ENCODE data around the gene HSPA1A.
"Not testable (repeated sequence)": the region's sequence is repeated elsewhere in the genome, so short reads cannot be mapped to it uniquely, and the experiment has no call there.

Gene HSPA1A

DNA sequence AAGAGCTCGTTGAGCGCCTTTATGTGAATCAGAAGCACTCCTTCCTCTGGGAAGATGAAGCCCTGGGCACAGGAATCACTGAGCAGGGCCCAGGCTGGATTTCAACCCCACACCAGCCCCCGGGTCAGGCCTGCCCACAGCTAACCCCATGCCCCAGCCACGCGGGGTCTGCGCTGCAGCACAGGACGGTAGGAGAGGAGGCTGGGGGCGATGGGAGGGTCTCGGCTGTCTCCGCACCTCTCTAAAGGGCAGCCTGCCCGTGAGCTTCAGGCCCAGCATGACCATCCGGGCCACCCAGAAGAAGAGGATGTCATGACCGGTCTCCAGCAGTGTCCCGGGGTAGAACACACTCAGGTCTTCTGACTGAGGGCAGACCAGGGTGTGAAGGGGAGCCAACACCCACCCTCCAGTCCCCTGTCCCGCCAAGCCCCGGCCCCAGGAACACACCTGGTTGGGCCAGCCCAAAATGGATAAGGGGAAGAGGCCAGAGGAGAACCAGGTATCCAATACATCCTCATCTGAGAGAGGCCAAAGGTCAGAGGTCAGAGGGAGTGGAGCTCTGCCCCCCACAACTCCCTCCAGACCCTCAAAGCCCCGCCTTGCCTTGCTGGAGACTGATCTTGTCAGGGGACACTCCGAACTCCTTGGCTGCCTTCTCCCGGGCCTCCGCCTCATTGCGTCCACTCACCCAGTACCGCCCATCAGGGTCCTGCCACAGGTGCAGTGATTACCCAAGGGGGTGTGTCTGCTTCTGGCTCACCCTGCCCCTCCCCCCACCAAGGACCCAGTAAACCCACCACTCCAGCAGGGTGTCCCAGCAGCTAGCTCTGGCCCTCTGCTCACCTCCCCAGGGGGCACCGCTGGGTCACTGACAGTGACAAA, 33.9 kb upstream of the HSPA1A start:
- no peak for DNase-seq

DNA sequence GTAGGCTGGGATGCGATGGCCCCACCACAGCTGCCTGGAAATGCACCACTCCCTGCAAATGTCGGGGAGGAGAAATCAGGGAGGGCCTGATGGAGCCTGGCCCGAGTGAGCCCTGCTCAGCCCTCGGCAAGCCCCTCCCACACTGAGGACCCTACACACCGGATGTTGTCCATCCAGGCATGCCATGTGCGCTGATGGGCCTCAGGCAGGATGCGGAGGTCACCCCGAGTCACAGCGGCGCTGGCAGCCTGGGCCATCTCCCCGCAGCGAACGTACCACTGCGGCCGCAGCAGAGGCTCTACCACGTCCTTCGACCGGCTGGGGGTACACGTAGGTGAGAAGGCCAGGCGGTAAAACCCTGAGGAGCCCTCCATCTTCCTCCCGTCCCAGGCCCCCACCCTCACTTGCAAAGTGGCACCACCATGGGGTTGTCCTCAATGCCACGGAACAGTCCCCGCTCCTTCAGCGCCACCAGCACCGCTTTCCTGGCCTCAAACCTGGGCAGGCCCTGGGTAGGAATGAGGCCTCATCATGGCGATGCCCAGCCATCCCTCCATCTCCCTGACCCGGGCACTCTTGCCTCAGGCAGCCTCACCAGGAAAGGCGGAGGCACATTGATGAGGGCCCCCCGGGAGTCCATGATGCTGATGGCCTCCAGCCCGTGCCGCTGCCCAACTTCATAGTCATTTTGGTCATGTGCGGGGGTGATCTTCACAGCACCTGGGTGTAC, 33.1 kb upstream of the HSPA1A start:
- peak; percentile 47 for DNase-seq

DNA sequence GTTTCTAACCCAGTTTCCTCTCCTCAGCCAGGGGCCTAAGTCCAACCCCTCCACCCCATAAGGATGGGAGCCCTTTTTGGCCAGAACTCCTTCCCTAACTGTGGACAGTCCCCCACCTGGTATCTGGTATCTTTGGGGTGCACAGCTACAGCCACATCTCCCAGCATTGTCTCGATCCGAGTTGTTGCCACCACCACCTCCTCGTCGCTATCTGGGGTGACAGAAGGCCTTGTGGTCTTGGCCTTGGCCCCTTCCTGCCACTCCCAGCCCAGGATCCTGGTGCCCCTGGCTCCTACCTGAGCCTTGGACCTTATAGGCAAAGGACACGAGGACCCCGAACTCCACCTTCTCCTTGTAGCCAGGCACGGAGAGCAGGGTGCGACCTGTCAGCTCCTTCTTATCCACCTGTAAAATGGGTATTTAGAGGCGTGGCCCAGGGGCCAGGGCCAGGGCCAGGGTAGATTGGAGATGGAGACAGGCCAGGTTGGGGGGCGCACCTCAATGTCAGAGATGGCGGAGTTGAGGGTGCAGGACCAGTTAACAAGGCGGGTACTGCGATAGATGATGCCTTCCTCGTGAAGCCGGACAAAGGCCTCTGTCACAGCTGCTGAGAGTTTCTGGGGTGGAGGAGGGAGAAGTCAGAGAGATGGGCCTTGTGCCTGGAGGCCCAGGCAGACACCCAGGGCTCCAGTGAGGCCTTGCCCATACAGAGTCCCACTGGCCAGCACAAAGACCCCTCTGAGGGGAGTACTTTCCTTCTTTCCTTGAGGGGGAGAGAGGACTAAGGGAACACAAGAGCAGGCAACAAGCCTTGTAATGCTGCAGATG, 31.0 kb upstream of the HSPA1A start:
- DNase-seq: no peak

DNA sequence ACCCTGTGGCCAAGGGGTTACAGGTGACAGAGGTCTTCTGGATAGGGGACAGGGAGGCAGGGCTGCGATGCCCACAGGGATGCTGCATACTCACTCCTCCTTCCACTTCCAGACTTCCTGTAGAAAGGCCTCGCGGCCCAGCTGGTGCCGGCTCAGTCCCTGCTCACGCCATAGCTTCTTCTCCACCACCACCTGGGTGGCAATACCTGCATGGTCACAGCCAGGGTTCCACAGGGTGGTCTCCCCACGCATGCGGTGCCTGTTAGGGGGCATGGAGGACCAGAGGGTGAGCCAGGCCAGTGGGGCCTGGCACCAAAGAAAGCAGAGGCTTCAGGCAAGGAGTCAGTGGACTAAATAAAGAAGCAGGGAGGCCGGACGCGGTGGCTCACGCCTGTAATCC, 29.9 kb upstream of the HSPA1A start:
- DNase-seq: no peak

DNA sequence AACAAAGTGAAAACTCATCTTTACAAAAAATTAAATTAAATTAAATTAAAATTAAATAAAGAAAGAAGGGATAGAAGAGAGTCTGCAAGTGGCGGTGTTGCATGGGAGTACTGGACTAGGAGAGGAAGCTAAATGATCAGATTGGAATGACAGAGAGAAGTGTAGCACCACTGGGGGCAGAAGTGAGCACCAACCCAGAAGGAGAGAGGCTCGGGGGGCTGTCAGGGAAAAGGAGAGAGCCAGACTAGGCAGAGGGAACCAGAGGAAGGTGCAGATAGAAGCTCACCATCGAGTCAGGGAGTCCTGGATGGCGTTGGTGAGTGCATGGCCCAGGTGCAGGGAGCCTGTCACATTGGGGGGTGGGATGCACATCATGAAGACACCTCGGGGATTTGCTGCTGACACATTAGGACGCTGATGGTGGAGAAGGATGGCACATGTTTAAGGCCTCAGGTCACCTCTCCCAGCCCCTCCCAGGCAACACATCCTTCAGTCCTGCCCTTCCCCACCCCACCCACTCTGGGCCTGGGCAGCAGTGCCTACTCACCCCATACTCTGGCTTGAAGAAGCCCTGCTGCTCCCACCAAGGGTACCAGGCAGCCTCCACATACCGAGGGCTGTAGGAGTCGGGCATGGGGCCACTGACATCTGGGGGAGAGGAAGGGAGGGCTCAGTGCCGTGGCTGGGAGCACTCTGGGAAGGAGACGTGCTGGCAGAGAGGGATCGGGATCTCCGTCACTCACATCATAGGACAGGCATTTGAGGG, 23.8 kb upstream of the HSPA1A start:
- peak; percentile 82 for DNase-seq

DNA sequence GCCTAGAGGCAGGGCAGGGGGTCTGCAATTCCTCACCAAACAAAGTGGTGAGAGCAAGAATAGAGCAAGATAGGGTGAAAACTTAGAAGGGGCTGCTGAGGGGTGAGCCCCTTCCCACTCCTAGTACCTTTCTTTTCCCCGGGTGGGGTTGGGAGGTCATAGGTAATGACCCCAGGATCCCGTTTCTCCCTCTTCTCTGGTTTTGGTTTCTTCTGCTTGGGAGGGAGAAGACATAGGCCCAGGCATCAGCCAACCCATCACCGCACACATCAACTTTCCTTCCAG, 23.3 kb upstream of the HSPA1A start:
- DNase-seq: no peak

DNA sequence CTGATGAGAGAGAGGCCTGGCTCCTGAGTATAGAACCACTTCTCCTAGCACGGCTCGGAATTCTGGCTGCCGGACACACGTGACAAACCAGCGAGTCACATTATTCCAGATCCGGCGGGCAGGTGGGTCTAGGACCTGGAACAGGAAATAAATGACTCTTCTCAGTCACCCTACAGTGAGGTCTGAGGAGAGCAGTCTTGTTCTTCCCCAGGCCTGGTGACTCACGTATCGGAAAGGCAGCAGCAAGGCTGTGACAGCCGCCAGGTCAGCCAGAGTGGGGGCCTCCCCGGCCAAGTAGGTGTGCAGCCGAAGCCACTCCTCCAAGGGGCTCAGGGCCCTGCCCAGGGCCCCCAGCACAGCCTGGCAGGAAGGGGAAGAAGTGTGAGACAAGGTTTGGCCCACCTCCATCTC, 22.6 kb upstream of the HSPA1A start:
- peak; percentile 83 for DNase-seq

DNA sequence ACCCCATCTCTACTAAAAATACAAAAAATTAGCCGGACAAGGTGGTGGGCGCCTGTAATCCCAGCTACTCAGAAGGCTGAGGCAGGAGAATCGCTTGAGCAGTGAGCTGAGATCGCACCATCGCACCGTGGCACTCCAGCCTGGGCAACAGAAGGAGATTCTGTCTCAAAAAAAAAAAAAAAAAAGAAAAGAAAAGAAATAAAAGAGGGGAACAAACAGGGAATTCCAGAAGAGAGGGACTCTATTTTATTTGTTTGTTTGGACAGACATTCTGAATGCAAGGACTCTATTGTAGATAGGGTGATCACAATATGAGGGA, 21.5 kb upstream of the HSPA1A start:
- not testable (repeated sequence) for DNase-seq

DNA sequence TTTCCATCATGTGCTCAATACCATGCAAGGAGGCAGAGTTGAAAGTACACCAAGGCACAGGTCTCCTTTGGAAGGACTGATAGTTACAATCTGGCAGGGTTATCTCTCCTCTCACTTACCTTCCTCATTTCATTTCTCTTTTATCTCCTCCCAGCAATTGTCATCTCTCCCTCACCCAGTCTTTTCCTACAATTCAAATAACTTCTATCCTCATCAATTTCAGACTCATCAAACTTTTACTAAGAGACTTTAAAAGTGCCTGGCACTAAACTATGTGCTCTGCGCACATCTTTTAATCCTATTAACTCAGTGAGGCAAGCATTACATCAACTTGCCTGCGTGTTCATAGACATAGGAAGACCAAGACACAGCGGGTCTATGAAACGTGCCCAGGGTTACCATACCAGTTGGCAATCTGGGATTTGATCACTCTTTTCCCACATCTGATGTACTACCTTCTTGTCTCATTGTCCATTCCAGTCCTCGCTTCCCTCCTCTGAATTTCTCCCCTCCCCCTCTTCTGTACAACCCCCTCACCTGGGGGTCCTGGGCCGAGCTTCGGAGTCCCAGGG, 21.0 kb upstream of the HSPA1A start:
- DNase-seq: peak; percentile 57

DNA sequence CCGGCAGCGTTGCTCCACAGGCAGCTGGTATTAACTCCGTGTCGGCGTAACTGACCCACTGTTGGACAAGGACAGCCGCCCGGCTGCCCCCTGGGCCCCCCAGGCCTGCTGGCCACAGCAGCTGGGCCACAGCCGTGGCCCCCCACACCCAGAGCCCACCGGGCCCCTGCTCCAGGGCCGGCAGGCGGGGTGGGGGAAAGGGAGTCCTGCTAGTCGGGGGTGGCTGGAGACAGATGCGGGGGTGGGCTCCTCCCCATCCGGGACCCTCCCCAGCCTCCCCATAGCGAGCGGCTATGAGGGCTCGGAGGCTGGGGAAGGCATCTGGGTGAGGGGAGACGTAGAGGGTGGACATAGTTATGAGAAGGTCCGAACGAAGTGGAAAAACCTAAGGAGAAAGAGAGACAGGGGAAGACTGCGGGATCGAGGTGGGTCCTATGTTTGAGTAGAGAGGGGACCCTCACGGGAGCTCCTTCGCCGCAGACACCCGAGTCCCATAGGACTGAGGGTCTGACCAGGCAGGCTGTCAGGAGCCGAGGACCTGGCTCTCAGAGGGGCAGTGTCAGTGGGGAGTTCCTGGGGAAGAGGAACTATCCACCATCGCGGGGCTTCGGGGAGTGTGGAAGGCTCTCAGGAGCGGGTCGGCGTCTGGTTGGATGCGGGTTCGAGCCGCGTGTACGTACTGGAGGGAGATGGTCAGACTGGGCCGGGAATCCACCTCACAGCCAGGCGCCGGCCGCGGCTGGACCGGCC, 20.3 kb upstream of the HSPA1A start:
- DNase-seq: no peak

DNA sequence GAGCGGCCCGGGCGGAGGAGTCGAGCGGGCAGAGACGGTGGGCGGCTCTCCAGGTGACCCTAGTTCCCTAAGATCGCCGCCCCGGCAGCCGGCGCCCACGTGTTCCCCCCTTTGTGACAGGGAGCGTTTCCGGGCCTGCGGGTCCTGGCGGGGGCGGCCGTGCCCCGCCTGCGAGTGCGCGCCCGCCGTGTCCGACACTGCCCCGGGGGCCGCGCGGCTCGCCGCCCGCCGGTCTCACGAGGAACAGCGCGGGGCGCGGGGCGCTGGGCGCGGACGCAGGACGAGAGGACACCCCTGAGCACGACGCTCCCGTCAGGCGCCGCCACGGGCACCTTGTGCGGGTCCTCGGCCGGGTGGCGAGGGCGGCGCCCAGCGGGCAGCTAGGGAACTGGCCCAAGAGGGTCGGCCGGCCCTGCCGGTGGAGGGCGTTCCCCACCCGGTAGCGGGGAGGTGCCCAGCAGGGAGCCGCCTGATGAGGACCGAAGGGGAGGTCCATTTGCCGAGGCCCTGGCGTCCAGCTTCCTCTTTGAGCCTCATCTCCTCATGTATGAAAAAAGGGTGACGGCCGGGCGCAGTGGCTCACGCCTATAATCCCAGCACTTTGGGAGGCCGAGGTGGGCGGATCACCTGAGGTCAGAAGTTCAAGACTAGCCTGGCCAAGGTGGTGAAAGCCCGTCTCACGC, 19.6 kb upstream of the HSPA1A start, which contains the start of gene VARS1:
Gene VARS1, minus strand, starts transcription at position 137 of the 683 bp plus-strand sequence. CDS start 535 bp downstream, outside the sequence.
- peak; percentile 97 for DNase-seq

DNA sequence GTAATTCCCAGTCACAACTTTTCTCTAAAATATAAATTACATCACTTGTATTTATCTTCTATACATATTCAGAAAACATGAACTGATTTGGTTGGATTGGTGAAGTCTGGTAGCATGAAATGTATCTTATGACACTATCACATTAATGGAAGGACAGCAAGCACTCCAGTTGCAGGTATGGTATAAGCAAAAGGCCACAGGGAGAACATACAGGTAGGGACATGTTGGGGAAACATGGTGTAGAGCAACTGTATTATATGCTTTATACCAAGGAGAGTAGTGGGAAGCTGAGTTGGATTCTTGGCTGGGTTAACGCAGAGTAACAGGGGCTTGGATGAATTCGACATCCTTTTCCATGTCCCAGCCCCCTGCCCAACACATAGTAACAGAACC, 18.4 kb upstream of the HSPA1A start:
- no peak for DNase-seq

DNA sequence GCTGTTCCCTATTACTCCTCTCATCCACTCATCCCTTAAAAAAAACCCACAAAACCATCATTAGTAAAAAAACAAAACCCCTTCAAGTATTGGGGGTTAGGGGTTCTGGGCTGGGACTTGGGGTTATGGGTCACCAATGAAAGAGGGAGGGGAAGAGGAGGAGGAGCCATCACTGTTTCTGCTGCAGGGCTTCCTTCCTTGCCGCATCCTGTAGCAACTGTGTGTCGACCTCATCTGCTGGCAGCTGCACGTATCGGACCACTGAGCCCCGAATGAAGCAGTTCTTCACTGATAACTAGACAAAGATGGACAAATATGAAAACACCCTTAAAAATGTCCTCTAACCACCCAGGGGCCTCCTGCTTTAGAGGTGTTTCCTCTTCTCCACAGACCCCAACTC, 17.8 kb upstream of the HSPA1A start:
- DNase-seq: no peak

DNA sequence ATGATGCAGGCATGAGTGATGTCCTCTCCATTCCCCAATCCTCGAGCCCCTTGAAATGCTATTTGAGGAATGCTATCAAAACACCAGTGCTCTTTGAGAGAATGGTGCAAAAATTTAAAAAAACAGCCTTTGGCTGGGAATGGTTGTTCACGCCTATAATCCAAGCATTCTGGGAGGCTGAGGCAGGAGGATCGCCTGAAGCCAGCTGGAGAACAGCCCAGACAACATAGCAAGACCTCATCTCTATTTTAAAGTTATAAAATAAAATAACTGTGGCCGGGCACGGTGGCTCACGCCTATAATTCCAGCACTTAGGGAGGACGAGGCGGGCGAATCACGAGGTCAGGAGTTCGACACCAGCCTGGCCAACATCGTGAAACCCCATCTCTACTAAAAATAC, 15.6 kb upstream of the HSPA1A start:
- DNase-seq: no peak

DNA sequence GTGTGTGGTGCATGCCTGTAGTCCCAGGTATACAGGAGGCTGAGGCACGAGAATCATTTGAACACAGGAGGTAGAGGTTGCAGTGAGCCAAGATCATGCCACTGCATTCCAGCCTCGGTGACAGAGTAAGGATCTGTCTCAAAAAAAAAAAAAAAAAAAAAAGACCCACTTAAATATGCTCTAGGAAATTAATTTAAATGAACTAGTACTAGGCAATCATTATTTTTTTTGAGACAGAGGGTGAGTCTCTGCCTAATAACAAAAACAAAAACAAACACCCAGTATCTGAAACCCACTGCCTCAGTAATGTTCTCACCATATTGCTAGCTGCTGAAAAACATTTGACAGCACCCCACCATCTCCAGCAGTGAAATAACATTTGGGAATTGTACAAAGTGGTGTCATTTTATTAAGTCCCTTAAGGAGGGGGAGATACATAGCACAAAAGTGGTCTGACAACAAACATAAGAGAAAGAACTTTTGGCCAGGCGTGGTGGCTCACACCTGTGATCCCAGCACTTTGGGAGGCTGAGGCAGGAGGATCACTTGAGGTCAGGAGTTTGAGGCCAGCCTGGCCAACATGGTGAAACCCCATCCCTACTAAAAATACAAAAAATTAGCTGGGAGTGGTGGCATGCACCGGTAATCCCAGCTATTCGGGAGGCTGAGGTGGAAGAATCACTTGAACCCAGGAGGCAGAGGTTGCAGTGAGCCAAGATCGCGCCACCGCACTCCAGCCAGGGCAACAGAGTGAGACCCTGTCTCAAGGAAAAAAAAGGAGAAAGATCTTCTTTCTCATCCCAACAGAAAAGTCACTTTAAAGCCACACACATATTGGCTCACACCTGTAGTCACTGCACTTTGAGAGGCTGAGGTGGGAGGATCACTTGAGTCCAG, 14.1 kb upstream of the HSPA1A start:
- not testable (repeated sequence) for DNase-seq

DNA sequence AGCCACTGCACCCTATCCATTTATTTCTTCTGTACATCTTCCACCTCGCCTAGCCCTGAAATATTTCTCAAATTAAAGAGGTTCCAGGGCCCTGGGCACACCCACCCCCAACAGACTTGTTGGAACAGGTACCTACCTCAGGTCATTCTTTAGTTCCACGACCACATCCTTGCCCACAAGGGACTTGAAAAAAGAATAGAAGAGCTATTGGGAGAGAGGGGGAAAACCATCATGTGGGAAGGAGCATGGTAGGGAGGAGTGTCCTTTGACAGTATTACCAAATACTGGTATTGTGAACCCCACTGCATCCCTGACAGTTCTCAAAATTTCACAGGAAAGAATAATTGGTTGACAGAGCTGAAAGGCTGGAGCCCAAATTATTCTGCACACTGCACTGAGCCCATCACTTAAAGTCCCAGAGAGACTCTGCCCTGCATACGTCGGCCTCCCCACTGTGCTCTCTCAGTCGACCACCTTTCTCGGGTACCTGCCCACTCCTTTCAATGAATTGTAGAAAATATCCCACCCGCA, 9.3 kb upstream of the HSPA1A start:
- no peak for DNase-seq

DNA sequence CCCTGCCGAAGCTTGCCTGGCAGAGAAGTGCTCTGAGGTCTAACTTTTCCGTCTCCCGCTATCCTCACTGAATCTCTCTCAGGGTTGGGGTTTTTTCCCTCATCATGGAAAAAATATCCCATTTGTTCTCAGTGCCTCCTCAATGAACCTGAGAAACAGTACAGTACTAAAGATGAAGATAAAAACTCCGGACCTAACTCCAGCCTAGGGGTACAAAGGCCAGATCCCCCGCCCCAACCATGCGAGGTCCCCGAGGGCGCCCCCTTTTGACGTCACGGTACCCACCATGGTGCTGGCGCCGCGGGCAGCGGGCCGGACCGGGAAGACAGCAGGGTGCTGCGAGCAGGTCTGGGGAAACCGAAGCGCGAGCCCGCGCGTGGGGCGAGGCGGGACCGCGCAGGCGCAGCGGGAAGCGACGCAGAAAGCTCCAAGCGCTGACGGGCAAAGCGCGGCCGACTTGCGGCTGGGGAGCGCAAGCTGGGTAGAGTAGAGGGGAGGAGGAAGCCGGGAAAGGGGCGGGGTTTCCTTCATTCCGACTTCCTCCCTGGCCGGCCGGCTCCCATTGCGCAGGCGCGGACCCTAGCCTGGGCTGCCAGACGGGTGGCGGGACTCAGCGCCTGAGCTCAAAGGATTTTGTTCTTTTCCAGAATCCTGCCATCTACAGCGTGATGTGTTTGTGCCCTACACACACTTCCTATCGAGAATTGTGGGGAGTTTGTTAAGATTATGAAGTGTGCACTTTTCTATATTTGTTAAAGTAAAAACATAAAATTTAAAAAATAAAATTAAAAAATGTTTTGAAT, 8.7 kb upstream of the HSPA1A start, which contains the start of gene LSM2:
Gene LSM2, minus strand, starts transcription at position 497 of the 803 bp plus-strand sequence. Its CDS starts 209 bp downstream, at position 288.
- peak; percentile 99 for DNase-seq

DNA sequence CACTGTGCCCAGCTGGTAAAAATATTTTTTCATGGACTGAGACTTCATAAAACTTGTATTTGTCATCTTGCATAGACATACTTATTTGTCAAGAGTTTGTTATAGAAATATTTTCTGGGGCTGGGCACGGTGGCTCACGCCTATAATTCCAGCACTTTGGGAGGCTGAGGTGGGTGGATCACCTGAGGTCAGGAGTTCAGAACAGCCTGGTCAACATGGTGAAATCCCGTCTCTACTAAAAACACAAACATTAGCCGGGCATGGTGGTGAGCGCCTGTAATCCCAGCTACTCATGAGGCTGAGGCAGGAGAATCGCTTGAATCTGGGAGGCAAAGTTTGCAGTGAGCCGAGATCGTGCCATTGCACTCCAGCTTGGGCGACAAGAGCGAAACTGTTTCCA, 6.7 kb upstream of the HSPA1A start:
- DNase-seq: not testable (repeated sequence)

DNA sequence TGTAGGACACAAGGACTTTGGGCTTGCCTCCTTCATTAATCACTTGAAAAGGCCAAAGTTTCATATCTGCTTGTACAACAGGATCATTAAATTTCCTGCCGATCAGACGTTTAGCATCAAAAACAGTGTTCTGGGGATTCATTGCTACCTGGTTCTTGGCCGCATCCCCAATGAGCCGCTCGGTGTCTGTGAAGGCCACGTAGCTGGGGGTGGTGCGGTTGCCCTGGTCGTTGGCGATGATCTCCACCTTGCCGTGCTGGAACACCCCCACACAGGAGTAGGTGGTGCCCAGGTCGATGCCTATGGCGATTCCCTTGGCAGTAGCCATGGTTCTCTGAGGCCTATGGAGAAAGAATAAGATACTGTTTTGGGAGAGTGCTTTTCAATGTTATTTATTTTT, 3.7 kb upstream of the HSPA1A start:
- no peak for DNase-seq

Measured in islet precursor cell (in vitro differentiated cells).